ENCODE data around the gene C19orf81.

- TF ChIP-seq CTCF (IDR thresholded peaks at IDR 0.05) = no peak
- TF ChIP-seq POLR2A (IDR thresholded peaks at IDR 0.05) = no peak
Measured at GRCh38 chr19:50670102-50670380, 20.8 kb downstream of the C19orf81 start.

Measured in sigmoid colon (tissue), 3 donors.